ENCODE results near the gene PDHX.
A peak's percentile ranks its signal among the peaks of the same experiment; 100 is the strongest.
"Not testable (repeated sequence)": the region's sequence is repeated elsewhere in the genome, so short reads cannot be mapped to it uniquely, and the experiment has no call there.

Gene PDHX

GRCh38 chr11:34916015-34916842 is at the start of gene PDHX, which contains the start of gene APIP:
TSS of gene PDHX (plus strand) at chr11:34916618. CDS start at chr11:34916656, 38 bp downstream.
TSS of gene APIP (minus strand) at chr11:34916379. CDS start at chr11:34916284, 95 bp downstream.
- peak within 1 kb of the TSS; percentile 92 for H3K4me3 ChIP-seq (ENCODE audit: low read depth, low read length)

GRCh38 chr11:34869425-34869824 is 47.0 kb upstream of the PDHX start:
- no peak overlapping the region for H3K4me3 ChIP-seq (ENCODE audit: low read depth, low read length)

GRCh38 chr11:34870548-34871196 is 45.7 kb upstream of the PDHX start:
- H3K4me3 ChIP-seq (ENCODE audit: low read depth, low read length), result no peak overlapping the region

- no peak overlapping the region for H3K4me3 ChIP-seq (ENCODE audit: low read depth, low read length)
These were observed 42.2 kb upstream of the PDHX start for GRCh38 chr11:34874202-34874601.

GRCh38 chr11:34877375-34877975 is 38.9 kb upstream of the PDHX start:
- no peak overlapping the region for H3K4me3 ChIP-seq (ENCODE audit: low read depth, low read length)

- H3K4me3 ChIP-seq (ENCODE audit: low read depth, low read length), result no peak overlapping the region
These were observed 34.5 kb upstream of the PDHX start for GRCh38 chr11:34881900-34882299.

GRCh38 chr11:34886609-34887008 is 29.8 kb upstream of the PDHX start:
- H3K4me3 ChIP-seq (ENCODE audit: low read depth, low read length), result no peak overlapping the region

- no peak overlapping the region for H3K4me3 ChIP-seq (ENCODE audit: low read depth, low read length)
These were observed 29.2 kb upstream of the PDHX start for GRCh38 chr11:34887260-34887659.

GRCh38 chr11:34890089-34890488 is 26.3 kb upstream of the PDHX start:
- H3K4me3 ChIP-seq (ENCODE audit: low read depth, low read length), result no peak overlapping the region

GRCh38 chr11:34890812-34891211 is 25.6 kb upstream of the PDHX start:
- no peak overlapping the region for H3K4me3 ChIP-seq (ENCODE audit: low read depth, low read length)

- no peak overlapping the region for H3K4me3 ChIP-seq (ENCODE audit: low read depth, low read length)
These were observed 24.8 kb upstream of the PDHX start for GRCh38 chr11:34891611-34892010.

- H3K4me3 ChIP-seq (ENCODE audit: low read depth, low read length), result no peak overlapping the region
These were observed 23.0 kb upstream of the PDHX start for GRCh38 chr11:34893416-34893815.

- H3K4me3 ChIP-seq (ENCODE audit: low read depth, low read length), result not testable (repeated sequence)
These were observed 20.2 kb upstream of the PDHX start for GRCh38 chr11:34896191-34896590.

GRCh38 chr11:34897171-34897870 is 19.1 kb upstream of the PDHX start:
- H3K4me3 ChIP-seq (ENCODE audit: low read depth, low read length), result no peak overlapping the region

- no peak overlapping the region for H3K4me3 ChIP-seq (ENCODE audit: low read depth, low read length)
These were observed 17.9 kb upstream of the PDHX start for GRCh38 chr11:34898474-34898873.

- no peak overlapping the region for H3K4me3 ChIP-seq (ENCODE audit: low read depth, low read length)
These were observed 16.8 kb upstream of the PDHX start for GRCh38 chr11:34899633-34900016.

GRCh38 chr11:34904421-34904955 is 11.9 kb upstream of the PDHX start:
- H3K4me3 ChIP-seq (ENCODE audit: low read depth, low read length), result no peak overlapping the region

GRCh38 chr11:34905666-34906065 is 10.8 kb upstream of the PDHX start:
- no peak overlapping the region for H3K4me3 ChIP-seq (ENCODE audit: low read depth, low read length)

GRCh38 chr11:34907934-34908593 is 8.4 kb upstream of the PDHX start:
- H3K4me3 ChIP-seq (ENCODE audit: low read depth, low read length), result no peak overlapping the region

GRCh38 chr11:34909415-34909814 is 7.0 kb upstream of the PDHX start:
- no peak overlapping the region for H3K4me3 ChIP-seq (ENCODE audit: low read depth, low read length)

Measured in iPS-11a (cell line).